HG03103 (cell line): ENCODE data around the gene CDH3.

Source experiments
- ATAC-seq: cut with Tn5 transposase; IDR thresholded peaks from one replicate; pipeline ENCODE4 v1.9.1; 2021; ENCODE audit warnings: low read depth; ENCODE audit not compliant: unreplicated experiment

CDH3 gene

GRCh38 chr16:68646953-68647659 lies 2.0 kb downstream of the CDH3 start:
- ATAC-seq, result no peak

GRCh38 chr16:68651136-68651535 lies 6.0 kb downstream of the CDH3 start:
- ATAC-seq, result no peak

GRCh38 chr16:68652659-68653058 lies 7.5 kb downstream of the CDH3 start:
- no peak for ATAC-seq

- ATAC-seq, result no peak
Observed at GRCh38 chr16:68655806-68656205, 10.7 kb downstream of the CDH3 start.

- ATAC-seq, result no peak
Observed at GRCh38 chr16:68656751-68657150, 11.6 kb downstream of the CDH3 start.

GRCh38 chr16:68658341-68658973 lies 13.3 kb downstream of the CDH3 start:
- no peak for ATAC-seq

GRCh38 chr16:68658974-68659360 lies 13.9 kb downstream of the CDH3 start:
- no peak for ATAC-seq

- ATAC-seq, result no peak
Observed at GRCh38 chr16:68659412-68660358, 14.6 kb downstream of the CDH3 start.

GRCh38 chr16:68660359-68660795 lies 15.3 kb downstream of the CDH3 start:
- no peak for ATAC-seq

- ATAC-seq, result no peak
Observed at GRCh38 chr16:68662035-68662434, 16.9 kb downstream of the CDH3 start.

GRCh38 chr16:68664297-68664696 lies 19.2 kb downstream of the CDH3 start:
- ATAC-seq, result no peak

GRCh38 chr16:68665501-68665900 lies 20.4 kb downstream of the CDH3 start:
- ATAC-seq, result no peak

GRCh38 chr16:68668266-68668665 lies 23.2 kb downstream of the CDH3 start:
- ATAC-seq, result no peak

- ATAC-seq, result no peak
Observed at GRCh38 chr16:68676113-68676860, 31.2 kb downstream of the CDH3 start.

GRCh38 chr16:68681038-68681437 lies 35.9 kb downstream of the CDH3 start:
- no peak for ATAC-seq

GRCh38 chr16:68685685-68686478 lies 40.8 kb downstream of the CDH3 start:
- ATAC-seq, result no peak

- no peak for ATAC-seq
Observed at GRCh38 chr16:68686905-68687304, 41.8 kb downstream of the CDH3 start.

GRCh38 chr16:68689921-68690320 lies 44.8 kb downstream of the CDH3 start:
- no peak for ATAC-seq

- ATAC-seq, result no peak
Observed at GRCh38 chr16:68695575-68695974, 50.5 kb downstream of the CDH3 start.

GRCh38 chr16:68696514-68696913 lies 51.4 kb downstream of the CDH3 start:
- no peak for ATAC-seq
